GM12875 (cell line): Measurements from ENCODE around the gene BAHD1.

Experiments
- H3K4me3 ChIP-seq: one replicate; pipeline ENCODE4 v1.5.1; 2011; ENCODE audit warnings: low read depth, low read length, control low read depth
- TF ChIP-seq, protein P1 (sequence below): IDR thresholded peaks from 2 replicates; pipeline ENCODE4 v1.5.1; 2011; ENCODE audit warnings: low read depth, mild to moderate bottlenecking, control low read depth, inconsistent platforms, low read length, moderate library complexity, borderline replicate concordance; ENCODE audit not compliant: insufficient read depth

Gene BAHD1

DNA sequence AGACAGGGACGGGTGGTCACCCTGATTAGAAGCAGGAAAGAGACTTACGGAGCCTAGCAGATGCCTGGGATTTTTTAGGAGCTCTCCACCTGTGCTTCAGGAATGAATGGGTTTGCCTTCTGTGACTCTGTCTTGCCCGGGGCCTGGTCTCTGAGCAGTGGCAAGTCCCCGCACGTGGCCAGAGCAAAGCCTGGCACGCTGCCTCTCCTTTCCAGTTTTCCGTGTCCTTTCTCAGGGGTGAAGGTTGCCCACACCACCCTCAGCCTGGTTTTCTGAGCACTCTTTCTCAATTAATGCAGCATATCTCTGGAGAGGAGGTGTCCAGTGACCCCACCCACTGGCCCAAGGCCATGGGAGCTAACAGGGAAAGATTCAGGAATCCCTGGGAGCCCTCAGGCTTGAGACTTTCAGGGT is 15.6 kb downstream of the BAHD1 start:
- no peak overlapping the region for H3K4me3 ChIP-seq
- TF ChIP-seq, protein P1, sequence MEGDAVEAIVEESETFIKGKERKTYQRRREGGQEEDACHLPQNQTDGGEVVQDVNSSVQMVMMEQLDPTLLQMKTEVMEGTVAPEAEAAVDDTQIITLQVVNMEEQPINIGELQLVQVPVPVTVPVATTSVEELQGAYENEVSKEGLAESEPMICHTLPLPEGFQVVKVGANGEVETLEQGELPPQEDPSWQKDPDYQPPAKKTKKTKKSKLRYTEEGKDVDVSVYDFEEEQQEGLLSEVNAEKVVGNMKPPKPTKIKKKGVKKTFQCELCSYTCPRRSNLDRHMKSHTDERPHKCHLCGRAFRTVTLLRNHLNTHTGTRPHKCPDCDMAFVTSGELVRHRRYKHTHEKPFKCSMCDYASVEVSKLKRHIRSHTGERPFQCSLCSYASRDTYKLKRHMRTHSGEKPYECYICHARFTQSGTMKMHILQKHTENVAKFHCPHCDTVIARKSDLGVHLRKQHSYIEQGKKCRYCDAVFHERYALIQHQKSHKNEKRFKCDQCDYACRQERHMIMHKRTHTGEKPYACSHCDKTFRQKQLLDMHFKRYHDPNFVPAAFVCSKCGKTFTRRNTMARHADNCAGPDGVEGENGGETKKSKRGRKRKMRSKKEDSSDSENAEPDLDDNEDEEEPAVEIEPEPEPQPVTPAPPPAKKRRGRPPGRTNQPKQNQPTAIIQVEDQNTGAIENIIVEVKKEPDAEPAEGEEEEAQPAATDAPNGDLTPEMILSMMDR: no peak

DNA sequence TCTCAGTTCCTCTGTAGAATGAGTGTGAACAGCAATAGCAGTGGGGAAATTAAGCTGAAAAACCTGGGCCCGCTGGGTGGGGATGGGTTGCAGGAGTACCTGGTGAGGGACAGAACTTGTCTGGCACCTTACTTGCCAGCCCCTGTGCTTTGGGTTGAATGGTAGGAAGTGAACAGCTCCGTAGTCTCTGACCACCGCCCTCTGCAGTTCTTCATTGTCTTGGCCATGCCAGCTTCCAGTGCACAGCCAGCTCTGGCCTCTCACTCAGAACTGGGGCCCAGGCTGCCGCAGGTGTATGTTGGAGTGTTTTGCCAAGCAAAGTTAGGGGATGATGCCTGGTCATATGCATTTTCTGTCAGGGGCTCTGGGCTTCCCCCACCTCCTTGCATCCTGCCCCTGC is 16.0 kb downstream of the BAHD1 start:
- H3K4me3 ChIP-seq: no peak overlapping the region
- TF ChIP-seq, protein P1: no peak

DNA sequence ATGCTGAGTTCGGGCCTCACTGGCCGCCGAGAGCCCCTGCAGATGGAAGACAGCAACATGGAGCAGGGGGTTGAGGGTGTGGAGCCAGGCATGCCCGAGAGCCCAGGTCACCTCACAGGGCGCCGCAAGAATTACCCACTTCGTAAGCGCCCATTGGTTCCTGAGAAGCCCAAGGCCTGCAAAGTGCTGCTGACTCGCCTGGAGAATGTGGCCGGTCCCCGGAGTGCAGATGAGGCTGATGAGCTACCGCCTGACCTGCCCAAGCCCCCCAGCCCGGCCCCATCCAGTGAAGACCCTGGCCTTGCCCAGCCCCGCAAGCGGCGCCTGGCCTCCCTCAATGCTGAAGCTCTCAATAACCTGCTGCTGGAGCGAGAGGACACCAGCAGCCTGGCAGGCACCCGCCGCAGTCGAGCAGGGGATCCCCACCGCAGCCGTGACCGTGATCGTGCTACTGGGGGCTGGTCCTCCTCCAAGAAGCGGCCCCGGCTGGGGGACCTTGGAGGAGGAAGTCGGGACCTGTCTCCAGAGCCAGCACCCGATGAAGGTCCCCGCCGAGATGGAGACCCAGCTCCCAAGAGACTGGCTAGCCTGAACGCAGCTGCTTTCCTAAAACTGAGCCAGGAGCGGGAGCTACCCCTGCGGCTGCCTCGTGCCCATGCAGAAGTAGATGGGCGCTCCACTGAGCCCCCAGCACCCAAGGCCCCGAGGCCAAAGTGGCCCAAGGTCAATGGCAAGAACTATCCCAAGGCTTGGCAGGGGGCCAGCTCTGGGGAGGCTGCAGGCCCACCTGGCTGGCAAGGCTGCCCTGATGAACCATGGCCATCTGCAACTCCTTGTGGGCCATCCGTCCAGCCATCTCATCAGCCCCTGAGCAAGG is 18.0 kb downstream of the BAHD1 start:
- TF ChIP-seq, protein P1: no peak
- H3K4me3 ChIP-seq: no peak overlapping the region

GRCh38 chr15:40459391-40460015 is 18.8 kb downstream of the BAHD1 start:
- no peak overlapping the region for H3K4me3 ChIP-seq
- TF ChIP-seq, protein P1: no peak

DNA sequence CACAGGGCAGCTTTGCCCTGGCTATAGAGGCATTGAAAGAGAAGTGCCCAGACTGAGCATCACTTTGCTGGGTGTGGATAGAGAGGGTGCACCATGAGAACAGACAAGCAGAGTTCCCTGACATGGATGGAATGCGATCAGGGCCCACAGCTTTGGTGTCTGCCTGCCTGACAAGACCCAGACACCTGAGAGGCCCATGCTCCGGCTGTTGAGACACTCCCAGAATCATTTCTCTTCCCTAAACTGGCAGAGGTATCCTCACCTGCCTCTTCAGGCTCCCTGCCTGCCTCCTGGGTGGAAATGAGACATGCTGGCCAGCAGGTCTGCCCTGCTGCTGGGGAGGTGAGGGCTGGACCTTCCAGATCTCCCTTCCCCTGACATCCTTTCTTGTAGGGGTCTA is 19.7 kb downstream of the BAHD1 start:
- H3K4me3 ChIP-seq: no peak overlapping the region
- TF ChIP-seq, protein P1: no peak

DNA sequence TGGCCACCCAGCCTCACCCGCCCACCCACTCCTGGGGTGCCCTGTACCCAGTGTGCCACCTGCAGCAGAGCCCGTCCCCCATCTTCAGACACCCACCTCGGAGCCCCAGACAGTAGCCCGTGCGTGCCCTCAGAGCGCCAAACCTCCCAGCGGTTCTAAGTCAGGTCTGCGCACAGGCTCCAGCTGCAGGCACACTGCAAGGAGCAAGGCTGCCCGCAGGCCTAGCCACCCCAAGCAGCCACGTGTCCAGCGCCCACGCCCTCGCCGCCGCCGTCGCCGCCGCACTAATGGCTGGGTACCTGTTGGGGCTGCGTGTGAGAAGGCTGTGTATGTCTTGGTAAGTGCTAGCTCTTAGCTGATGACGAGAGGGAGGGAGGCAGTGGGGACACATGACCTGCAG is 21.2 kb downstream of the BAHD1 start:
- TF ChIP-seq, protein P1: no peak

GRCh38 chr15:40463279-40463678 is 22.5 kb downstream of the BAHD1 start:
- TF ChIP-seq, protein P1: no peak
- no peak overlapping the region for H3K4me3 ChIP-seq

More for the DNA sequence above, 21.2 kb downstream of the BAHD1 start:
- no peak overlapping the region for H3K4me3 ChIP-seq
